GM23338 (cell line): ENCODE measurements around the gene PHLDB2. TPM values are rescaled to one million over a fixed set of nuclear protein-coding genes. Genes with fewer than 3 reads are reported as not detected.

Source experiments
- ATAC-seq: fragments of 200-7000 bp; cut with Tn5 transposase; 3 replicates; pipeline ENCODE4 v1.9.1; 2020
- DNase-seq: peaks from one replicate; pipeline ENCODE4 v3.0.0-alpha.2; 2015; ENCODE audit warnings: low spot score
- H2AFZ ChIP-seq: fragments of 200-600 bp; sonication (generic); 2 replicates; pipeline ENCODE4 v1.8.0; 2016; ENCODE audit warnings: antibody characterized with exemption, mild to moderate bottlenecking, moderate library complexity
- H3F3A ChIP-seq: fragments of 200-600 bp; sonication (generic); replicated peaks from 2 replicates; pipeline ENCODE4 v1.8.0; 2017; ENCODE audit warnings: antibody characterized with exemption, mixed run types, low read depth
- H3K27ac ChIP-seq: fragments of 200-600 bp; sonication (generic); 2 replicates; pipeline ENCODE4 v1.6.1; 2016; ENCODE audit warnings: low read depth
- H3K27me3 ChIP-seq: fragments of 200-600 bp; sonication (generic); 2 replicates; pipeline ENCODE4 v1.8.0; 2016; ENCODE audit warnings: mild to moderate bottlenecking, mixed run types, moderate library complexity; ENCODE audit not compliant: insufficient read depth
- H3K36me3 ChIP-seq: fragments of 200-600 bp; sonication (generic); 2 replicates; pipeline ENCODE4 v1.8.0; 2016; ENCODE audit warnings: mild to moderate bottlenecking; ENCODE audit not compliant: insufficient read depth
- H3K4me1 ChIP-seq: fragments of 200-600 bp; sonication (generic); 2 replicates; pipeline ENCODE4 v1.8.0; 2016; ENCODE audit warnings: mild to moderate bottlenecking, moderate library complexity; ENCODE audit not compliant: insufficient read depth
- H3K4me2 ChIP-seq: fragments of 200-600 bp; sonication (generic); 2 replicates; pipeline ENCODE4 v1.7.1; 2017; ENCODE audit warnings: mixed run types
- H3K4me3 ChIP-seq: fragments of 200-600 bp; sonication (generic); 2 replicates; pipeline ENCODE4 v1.6.1; 2016; ENCODE audit warnings: mixed run types
- H3K79me2 ChIP-seq: fragments of 200-600 bp; sonication (generic); replicated peaks from 2 replicates; pipeline ENCODE4 v1.8.0; 2017; ENCODE audit warnings: mild to moderate bottlenecking; ENCODE audit not compliant: insufficient read depth
- H3K9me2 ChIP-seq: fragments of 200-600 bp; sonication (generic); 2 replicates; pipeline ENCODE4 v1.8.0; 2017; ENCODE audit not compliant: insufficient read depth
- H4K20me1 ChIP-seq: fragments of 200-600 bp; sonication (generic); replicated peaks from 2 replicates; pipeline ENCODE4 v1.8.0; 2017; ENCODE audit warnings: mild to moderate bottlenecking; ENCODE audit not compliant: insufficient read depth
- H3K27ac Mint-ChIP-seq: 2 replicates; pipeline ENCODE4 v1.8.0; 2020; ENCODE audit warnings: inconsistent platforms, mild to moderate bottlenecking, moderate library complexity, mixed read lengths
- H3K27me3 Mint-ChIP-seq: 3 replicates; pipeline ENCODE4 v1.8.0; 2022; ENCODE audit warnings: low read depth, mild to moderate bottlenecking, moderate library complexity, mixed read lengths, inconsistent platforms; ENCODE audit not compliant: insufficient read depth, poor library complexity
- H3K36me3 Mint-ChIP-seq: 3 replicates; pipeline ENCODE4 v1.8.0; 2021; ENCODE audit warnings: low read depth, mild to moderate bottlenecking, inconsistent platforms, moderate library complexity, mixed read lengths
- H3K4me1 Mint-ChIP-seq: 3 replicates; pipeline ENCODE4 v1.8.0; 2020; ENCODE audit warnings: mild to moderate bottlenecking, inconsistent platforms, mixed read lengths
- H3K4me3 Mint-ChIP-seq: 3 replicates; pipeline ENCODE4 v1.8.0; 2021; ENCODE audit warnings: moderate library complexity, mild to moderate bottlenecking, inconsistent platforms, mixed read lengths
- H3K9me3 Mint-ChIP-seq: 3 replicates; pipeline ENCODE4 v1.8.0; 2020; ENCODE audit warnings: moderate library complexity, mild to moderate bottlenecking, inconsistent platforms, mixed read lengths
- EZH2 ChIP-seq: fragments of 200-600 bp; sonication (generic); IDR thresholded peaks from one replicate; pipeline ENCODE4 v1.8.0; 2017; ENCODE audit warnings: antibody characterized with exemption, mild to moderate bottlenecking, low read depth; ENCODE audit not compliant: unreplicated experiment
- EZH2phosphoT487 ChIP-seq: fragments of 200-600 bp; sonication (generic); IDR thresholded peaks from one replicate; pipeline ENCODE4 v1.8.1; 2018; ENCODE audit warnings: antibody characterized with exemption; ENCODE audit not compliant: unreplicated experiment
- NANOG ChIP-seq: IDR thresholded peaks from 2 replicates; pipeline ENCODE4 v1.6.1; 2016; ENCODE audit warnings: antibody characterized with exemption, borderline replicate concordance
- POLR2AphosphoS5 ChIP-seq: IDR thresholded peaks from 2 replicates; pipeline ENCODE4 v1.6.1; 2016; ENCODE audit warnings: antibody characterized with exemption, low read depth
- ZNF114 ChIP-seq: fragments of 250-450 bp; sonication (Bioruptor Pico); IDR thresholded peaks from 2 replicates; pipeline ENCODE4 v1.5.0; 2020; ENCODE audit warnings: mild to moderate bottlenecking, moderate library complexity
- ZNF331 ChIP-seq: fragments of 250-450 bp; sonication (Bioruptor Pico); IDR thresholded peaks from 2 replicates; pipeline ENCODE4 v1.5.0; 2020; ENCODE audit warnings: low read depth, mild to moderate bottlenecking, moderate library complexity
- polyA plus RNA-seq: library from polyadenylated mRNA; unstranded; fragments of >200 nt; fragmentation: Nextera tagmentation; extraction: Ambion mirVana; gene quantifications from 2 replicates; pipeline ENCODE4 v1.2.1, GENCODE V29; 2016
- total RNA-seq: library from RNA; depleted of rRNA; stranded (reverse); fragments of >200 nt; shearing (Covaris generic); gene quantifications from 2 replicates; pipeline ENCODE4 v1.2.3, GENCODE V29; 2014
- TF ChIP-seq, protein P1 (sequence below): fragments of 250-450 bp; sonication (Bioruptor Pico); IDR thresholded peaks from 2 replicates; pipeline ENCODE4 v1.5.0; 2020; ENCODE audit warnings: mild to moderate bottlenecking, moderate library complexity
- TF ChIP-seq, protein P2 (sequence below): IDR thresholded peaks from one replicate; pipeline ENCODE4 v1.6.1; 2018; ENCODE audit warnings: antibody characterized with exemption; ENCODE audit not compliant: unreplicated experiment
- TF ChIP-seq, protein P3 (sequence below): IDR thresholded peaks from 2 replicates; pipeline ENCODE4 v1.6.1; 2016; ENCODE audit warnings: antibody characterized with exemption
- TF ChIP-seq, protein P4 (sequence below), 2 experiments: fragments of 200-600 bp in 1 of 2; sonication (generic) in 1 of 2; conservative IDR thresholded peaks; 2 replicates each; pipeline versions ENCODE4 v1.5.1 to v1.6.1; 2016 to 2017; ENCODE audit warnings: antibody characterized with exemption in 2 of 2, low read depth in 2 of 2, mild to moderate bottlenecking in 2 of 2, moderate library complexity in 1 of 2

PHLDB2 gene
- total and polyA plus RNA-seq, 2 experiments from 2014 or later: 19.5 to 33.7 TPM

DNA sequence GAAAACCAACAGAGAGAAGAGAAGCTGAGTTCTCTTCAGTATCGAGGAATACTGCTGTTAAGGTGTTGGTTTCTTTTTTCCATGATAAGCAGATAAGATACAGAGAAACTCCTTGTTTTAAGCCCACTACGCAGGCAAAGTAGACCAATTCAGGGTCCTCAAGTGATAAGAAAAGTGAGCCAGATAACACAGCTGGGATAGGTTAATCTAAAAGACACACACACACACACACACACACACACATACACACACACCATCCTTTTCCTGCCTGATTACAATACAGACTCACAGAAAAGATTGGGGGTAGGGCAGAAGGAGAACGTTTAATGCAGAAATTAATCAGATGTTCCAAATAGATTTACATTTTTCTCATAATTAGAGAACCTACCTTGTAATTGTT lies 6.5 kb upstream of the PHLDB2 start (continued):
- TF ChIP-seq, protein P1, sequence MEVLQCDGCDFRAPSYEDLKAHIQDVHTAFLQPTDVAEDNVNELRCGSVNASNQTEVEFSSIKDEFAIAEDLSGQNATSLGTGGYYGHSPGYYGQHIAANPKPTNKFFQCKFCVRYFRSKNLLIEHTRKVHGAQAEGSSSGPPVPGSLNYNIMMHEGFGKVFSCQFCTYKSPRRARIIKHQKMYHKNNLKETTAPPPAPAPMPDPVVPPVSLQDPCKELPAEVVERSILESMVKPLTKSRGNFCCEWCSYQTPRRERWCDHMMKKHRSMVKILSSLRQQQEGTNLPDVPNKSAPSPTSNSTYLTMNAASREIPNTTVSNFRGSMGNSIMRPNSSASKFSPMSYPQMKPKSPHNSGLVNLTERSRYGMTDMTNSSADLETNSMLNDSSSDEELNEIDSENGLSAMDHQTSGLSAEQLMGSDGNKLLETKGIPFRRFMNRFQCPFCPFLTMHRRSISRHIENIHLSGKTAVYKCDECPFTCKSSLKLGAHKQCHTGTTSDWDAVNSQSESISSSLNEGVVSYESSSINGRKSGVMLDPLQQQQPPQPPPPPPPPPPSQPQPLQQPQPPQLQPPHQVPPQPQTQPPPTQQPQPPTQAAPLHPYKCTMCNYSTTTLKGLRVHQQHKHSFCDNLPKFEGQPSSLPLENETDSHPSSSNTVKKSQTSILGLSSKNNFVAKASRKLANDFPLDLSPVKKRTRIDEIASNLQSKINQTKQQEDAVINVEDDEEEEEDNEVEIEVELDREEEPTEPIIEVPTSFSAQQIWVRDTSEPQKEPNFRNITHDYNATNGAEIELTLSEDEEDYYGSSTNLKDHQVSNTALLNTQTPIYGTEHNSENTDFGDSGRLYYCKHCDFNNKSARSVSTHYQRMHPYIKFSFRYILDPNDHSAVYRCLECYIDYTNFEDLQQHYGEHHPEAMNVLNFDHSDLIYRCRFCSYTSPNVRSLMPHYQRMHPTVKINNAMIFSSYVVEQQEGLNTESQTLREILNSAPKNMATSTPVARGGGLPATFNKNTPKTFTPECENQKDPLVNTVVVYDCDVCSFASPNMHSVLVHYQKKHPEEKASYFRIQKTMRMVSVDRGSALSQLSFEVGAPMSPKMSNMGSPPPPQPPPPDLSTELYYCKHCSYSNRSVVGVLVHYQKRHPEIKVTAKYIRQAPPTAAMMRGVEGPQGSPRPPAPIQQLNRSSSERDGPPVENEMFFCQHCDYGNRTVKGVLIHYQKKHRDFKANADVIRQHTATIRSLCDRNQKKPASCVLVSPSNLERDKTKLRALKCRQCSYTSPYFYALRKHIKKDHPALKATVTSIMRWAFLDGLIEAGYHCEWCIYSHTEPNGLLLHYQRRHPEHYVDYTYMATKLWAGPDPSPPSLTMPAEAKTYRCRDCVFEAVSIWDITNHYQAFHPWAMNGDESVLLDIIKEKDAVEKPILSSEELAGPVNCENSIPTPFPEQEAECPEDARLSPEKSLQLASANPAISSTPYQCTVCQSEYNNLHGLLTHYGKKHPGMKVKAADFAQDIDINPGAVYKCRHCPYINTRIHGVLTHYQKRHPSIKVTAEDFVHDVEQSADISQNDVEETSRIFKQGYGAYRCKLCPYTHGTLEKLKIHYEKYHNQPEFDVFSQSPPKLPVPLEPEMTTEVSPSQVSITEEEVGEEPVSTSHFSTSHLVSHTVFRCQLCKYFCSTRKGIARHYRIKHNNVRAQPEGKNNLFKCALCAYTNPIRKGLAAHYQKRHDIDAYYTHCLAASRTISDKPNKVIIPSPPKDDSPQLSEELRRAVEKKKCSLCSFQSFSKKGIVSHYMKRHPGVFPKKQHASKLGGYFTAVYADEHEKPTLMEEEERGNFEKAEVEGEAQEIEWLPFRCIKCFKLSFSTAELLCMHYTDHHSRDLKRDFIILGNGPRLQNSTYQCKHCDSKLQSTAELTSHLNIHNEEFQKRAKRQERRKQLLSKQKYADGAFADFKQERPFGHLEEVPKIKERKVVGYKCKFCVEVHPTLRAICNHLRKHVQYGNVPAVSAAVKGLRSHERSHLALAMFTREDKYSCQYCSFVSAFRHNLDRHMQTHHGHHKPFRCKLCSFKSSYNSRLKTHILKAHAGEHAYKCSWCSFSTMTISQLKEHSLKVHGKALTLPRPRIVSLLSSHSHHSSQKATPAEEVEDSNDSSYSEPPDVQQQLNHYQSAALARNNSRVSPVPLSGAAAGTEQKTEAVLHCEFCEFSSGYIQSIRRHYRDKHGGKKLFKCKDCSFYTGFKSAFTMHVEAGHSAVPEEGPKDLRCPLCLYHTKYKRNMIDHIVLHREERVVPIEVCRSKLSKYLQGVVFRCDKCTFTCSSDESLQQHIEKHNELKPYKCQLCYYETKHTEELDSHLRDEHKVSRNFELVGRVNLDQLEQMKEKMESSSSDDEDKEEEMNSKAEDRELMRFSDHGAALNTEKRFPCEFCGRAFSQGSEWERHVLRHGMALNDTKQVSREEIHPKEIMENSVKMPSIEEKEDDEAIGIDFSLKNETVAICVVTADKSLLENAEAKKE (CRISPR knock-in tag): no peak
- no peak for TF ChIP-seq ZNF114 (CRISPR knock-in tag)
- no peak for TF ChIP-seq EZH2
- no peak for TF ChIP-seq EZH2phosphoT487

DNA sequence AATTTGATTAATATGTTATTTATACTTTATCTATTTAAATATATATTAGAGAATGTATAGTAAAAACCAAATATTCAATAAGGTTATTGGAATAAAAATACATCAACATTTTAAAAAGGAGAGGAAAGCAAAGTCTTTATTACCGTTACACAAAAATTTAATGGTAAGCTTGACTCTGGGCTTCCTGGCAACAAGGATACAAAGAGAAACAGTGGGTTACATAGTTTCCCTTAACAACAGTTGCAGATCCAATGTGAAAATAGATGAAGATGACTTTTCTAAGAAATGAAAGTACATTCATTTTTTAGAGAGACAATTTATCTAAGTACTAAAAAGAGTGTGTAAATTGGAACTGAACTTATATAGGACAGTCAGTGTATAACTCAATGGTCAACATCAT lies 6.0 kb upstream of the PHLDB2 start:
- Histone ChIP-seq H3K4me3 (no peak overlapping the region), H2AFZ (no peak overlapping the region), H3K36me3 (no peaks in the 10 kb centered on the region), H3K79me2 (no peaks in the 10 kb centered on the region), H4K20me1 (no peaks in the 10 kb centered on the region), H3K27ac (no peak overlapping the region), H3K4me1 (no peaks in the 10 kb centered on the region; the same call in 1 of the 2 replicates), H3K4me2 (no peak overlapping the region), H3K9me2 (no peaks in the 10 kb centered on the region), H3F3A (no peaks in the 10 kb centered on the region), H3K27me3 (peaks cover 9% of the 10 kb centered on the region)
- DNase-seq (no peak), ATAC-seq (no peak)
- Mint-ChIP-seq H3K4me3 (no peak overlapping the region), H3K9me3 (no peaks in the 10 kb centered on the region), H3K4me1 (peaks cover 22% of the 10 kb centered on the region), H3K27ac (no peak overlapping the region), H3K36me3 (no peaks in the 10 kb centered on the region), H3K27me3 (peaks cover 5% of the 10 kb centered on the region)
- no peak for TF ChIP-seq ZNF114 (CRISPR knock-in tag)
- TF ChIP-seq ZNF331: no peak
- TF ChIP-seq, protein P2, sequence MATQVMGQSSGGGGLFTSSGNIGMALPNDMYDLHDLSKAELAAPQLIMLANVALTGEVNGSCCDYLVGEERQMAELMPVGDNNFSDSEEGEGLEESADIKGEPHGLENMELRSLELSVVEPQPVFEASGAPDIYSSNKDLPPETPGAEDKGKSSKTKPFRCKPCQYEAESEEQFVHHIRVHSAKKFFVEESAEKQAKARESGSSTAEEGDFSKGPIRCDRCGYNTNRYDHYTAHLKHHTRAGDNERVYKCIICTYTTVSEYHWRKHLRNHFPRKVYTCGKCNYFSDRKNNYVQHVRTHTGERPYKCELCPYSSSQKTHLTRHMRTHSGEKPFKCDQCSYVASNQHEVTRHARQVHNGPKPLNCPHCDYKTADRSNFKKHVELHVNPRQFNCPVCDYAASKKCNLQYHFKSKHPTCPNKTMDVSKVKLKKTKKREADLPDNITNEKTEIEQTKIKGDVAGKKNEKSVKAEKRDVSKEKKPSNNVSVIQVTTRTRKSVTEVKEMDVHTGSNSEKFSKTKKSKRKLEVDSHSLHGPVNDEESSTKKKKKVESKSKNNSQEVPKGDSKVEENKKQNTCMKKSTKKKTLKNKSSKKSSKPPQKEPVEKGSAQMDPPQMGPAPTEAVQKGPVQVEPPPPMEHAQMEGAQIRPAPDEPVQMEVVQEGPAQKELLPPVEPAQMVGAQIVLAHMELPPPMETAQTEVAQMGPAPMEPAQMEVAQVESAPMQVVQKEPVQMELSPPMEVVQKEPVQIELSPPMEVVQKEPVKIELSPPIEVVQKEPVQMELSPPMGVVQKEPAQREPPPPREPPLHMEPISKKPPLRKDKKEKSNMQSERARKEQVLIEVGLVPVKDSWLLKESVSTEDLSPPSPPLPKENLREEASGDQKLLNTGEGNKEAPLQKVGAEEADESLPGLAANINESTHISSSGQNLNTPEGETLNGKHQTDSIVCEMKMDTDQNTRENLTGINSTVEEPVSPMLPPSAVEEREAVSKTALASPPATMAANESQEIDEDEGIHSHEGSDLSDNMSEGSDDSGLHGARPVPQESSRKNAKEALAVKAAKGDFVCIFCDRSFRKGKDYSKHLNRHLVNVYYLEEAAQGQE: no peak
- TF ChIP-seq, protein P3, sequence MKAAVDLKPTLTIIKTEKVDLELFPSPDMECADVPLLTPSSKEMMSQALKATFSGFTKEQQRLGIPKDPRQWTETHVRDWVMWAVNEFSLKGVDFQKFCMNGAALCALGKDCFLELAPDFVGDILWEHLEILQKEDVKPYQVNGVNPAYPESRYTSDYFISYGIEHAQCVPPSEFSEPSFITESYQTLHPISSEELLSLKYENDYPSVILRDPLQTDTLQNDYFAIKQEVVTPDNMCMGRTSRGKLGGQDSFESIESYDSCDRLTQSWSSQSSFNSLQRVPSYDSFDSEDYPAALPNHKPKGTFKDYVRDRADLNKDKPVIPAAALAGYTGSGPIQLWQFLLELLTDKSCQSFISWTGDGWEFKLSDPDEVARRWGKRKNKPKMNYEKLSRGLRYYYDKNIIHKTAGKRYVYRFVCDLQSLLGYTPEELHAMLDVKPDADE: no peak
- no peak for TF ChIP-seq EZH2
- no peak for TF ChIP-seq POLR2AphosphoS5
- no peak for TF ChIP-seq EZH2phosphoT487
- TF ChIP-seq, protein P4, sequence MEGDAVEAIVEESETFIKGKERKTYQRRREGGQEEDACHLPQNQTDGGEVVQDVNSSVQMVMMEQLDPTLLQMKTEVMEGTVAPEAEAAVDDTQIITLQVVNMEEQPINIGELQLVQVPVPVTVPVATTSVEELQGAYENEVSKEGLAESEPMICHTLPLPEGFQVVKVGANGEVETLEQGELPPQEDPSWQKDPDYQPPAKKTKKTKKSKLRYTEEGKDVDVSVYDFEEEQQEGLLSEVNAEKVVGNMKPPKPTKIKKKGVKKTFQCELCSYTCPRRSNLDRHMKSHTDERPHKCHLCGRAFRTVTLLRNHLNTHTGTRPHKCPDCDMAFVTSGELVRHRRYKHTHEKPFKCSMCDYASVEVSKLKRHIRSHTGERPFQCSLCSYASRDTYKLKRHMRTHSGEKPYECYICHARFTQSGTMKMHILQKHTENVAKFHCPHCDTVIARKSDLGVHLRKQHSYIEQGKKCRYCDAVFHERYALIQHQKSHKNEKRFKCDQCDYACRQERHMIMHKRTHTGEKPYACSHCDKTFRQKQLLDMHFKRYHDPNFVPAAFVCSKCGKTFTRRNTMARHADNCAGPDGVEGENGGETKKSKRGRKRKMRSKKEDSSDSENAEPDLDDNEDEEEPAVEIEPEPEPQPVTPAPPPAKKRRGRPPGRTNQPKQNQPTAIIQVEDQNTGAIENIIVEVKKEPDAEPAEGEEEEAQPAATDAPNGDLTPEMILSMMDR (conservative IDR thresholded peaks at IDR 0.05; ENCODE audit: low read depth in 2 of 2): no peak
- no peak for TF ChIP-seq NANOG
